ENCODE data around the gene BNC1.

Gene BNC1

GRCh38 chr15:83215306-83215705 is 69.2 kb downstream of the BNC1 start:
- Histone ChIP-seq H3K9me3 (ENCODE audit: control insufficient read depth, low read length) (no peaks in the 10 kb centered on the region), H3K36me3 (ENCODE audit: control insufficient read depth, insufficient read depth, low read length) (no peaks in the 10 kb centered on the region), H3K27me3 (ENCODE audit: control insufficient read depth, insufficient read depth, low read length, poor library complexity, severe bottlenecking) (no peaks in the 10 kb centered on the region), H3K4me1 (ENCODE audit: control insufficient read depth, insufficient read depth, low read length) (no peaks in the 10 kb centered on the region), H3K4me3 (ENCODE audit: insufficient read depth, low read depth, low read length) (no peak overlapping the region), H3K27ac (ENCODE audit: insufficient read depth, low read depth, low read length, poor library complexity, severe bottlenecking) (no peak overlapping the region)
- 96 to 100% methylated on average over 2 of the region's 2 CpGs for WGBS, 2 experiments

DNA sequence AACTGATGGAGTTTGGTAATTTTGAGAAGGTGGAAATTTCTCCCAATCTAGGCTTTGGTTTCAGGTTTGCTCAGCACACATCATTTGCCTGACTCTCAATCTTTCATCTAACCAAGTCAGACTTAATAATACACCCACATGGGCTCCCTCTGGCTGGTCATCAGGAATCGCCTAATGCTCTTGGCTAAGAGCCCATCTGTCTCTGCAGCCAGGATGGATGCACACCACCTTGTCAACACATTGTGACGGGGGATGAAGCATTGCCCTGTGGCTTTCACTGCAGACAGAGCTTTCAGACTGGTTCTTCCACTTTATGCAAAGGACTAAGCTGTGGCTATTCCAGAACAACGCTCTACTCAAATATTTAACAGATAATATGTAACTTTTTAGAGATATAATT is 73.8 kb downstream of the BNC1 start:
- WGBS, 2 experiments, result 79 to 84% methylated on average over 2 of the region's 3 CpGs
- Histone ChIP-seq H3K9me3 (ENCODE audit: control insufficient read depth, low read length) (no peaks in the 10 kb centered on the region), H3K27me3 (ENCODE audit: control insufficient read depth, insufficient read depth, low read length, poor library complexity, severe bottlenecking) (no peaks in the 10 kb centered on the region)

GRCh38 chr15:83209333-83209732 is 75.1 kb downstream of the BNC1 start:
- no peak overlapping the region for H3K4me3 ChIP-seq (ENCODE audit: insufficient read depth, low read depth, low read length)
- 62 to 66% methylated on average over 5 of the region's 5 CpGs for WGBS, 2 experiments

More for the DNA sequence above, 73.8 kb downstream of the BNC1 start:
- Histone ChIP-seq H3K4me1 (ENCODE audit: control insufficient read depth, insufficient read depth, low read length) (peaks cover 3% of the 10 kb centered on the region), H3K36me3 (ENCODE audit: control insufficient read depth, insufficient read depth, low read length) (no peaks in the 10 kb centered on the region), H3K4me3 (ENCODE audit: insufficient read depth, low read depth, low read length) (no peak overlapping the region), H3K27ac (ENCODE audit: insufficient read depth, low read depth, low read length, poor library complexity, severe bottlenecking) (no peak overlapping the region)

DNA sequence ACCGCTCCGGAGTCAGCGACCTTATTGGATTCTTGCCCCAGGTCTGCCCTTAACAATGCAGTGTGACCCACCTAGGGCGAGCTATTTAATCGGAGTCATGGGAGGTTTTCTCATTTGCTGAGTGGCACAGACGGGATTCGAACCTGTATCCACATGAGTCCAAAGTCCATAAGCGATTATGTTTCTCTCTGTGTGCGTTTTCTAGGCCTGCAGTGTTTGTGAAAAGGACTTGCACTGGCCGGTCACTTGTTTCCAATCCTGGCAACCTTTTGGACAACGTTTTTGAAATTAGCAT is 76.2 kb downstream of the BNC1 start:
- Histone ChIP-seq H3K27me3 (ENCODE audit: control insufficient read depth, insufficient read depth, low read length, poor library complexity, severe bottlenecking) (no peaks in the 10 kb centered on the region), H3K36me3 (ENCODE audit: control insufficient read depth, insufficient read depth, low read length) (no peaks in the 10 kb centered on the region), H3K27ac (ENCODE audit: insufficient read depth, low read depth, low read length, poor library complexity, severe bottlenecking) (peak overlapping the region; percentile 90), H3K4me1 (ENCODE audit: control insufficient read depth, insufficient read depth, low read length) (peaks cover 15% of the 10 kb centered on the region), H3K9me3 (ENCODE audit: control insufficient read depth, low read length) (no peaks in the 10 kb centered on the region), H3K4me3 (ENCODE audit: insufficient read depth, low read depth, low read length) (peak overlapping the region; percentile 85)
- 16 to 17% methylated on average over 11 of the region's 11 CpGs for WGBS, 2 experiments

More at GRCh38 chr15:83209333-83209732, 75.1 kb downstream of the BNC1 start:
- H3K36me3 ChIP-seq (ENCODE audit: control insufficient read depth, insufficient read depth, low read length), result no peaks in the 10 kb centered on the region
- H3K4me1 ChIP-seq (ENCODE audit: control insufficient read depth, insufficient read depth, low read length), result peaks cover 15% of the 10 kb centered on the region
- no peak overlapping the region for H3K27ac ChIP-seq (ENCODE audit: insufficient read depth, low read depth, low read length, poor library complexity, severe bottlenecking)
- H3K9me3 ChIP-seq (ENCODE audit: control insufficient read depth, low read length), result no peaks in the 10 kb centered on the region
- no peaks in the 10 kb centered on the region for H3K27me3 ChIP-seq (ENCODE audit: control insufficient read depth, insufficient read depth, low read length, poor library complexity, severe bottlenecking)

- peaks cover 15% of the 10 kb centered on the region for H3K4me1 ChIP-seq (ENCODE audit: control insufficient read depth, insufficient read depth, low read length)
- no peaks in the 10 kb centered on the region for H3K9me3 ChIP-seq (ENCODE audit: control insufficient read depth, low read length)
Measured at GRCh38 chr15:83207660-83208366, 76.7 kb downstream of the BNC1 start, which contains the start of gene HDGFL3. TSS of gene HDGFL3 (minus strand) at chr15:83207823. CDS start at chr15:83207414, 409 bp downstream.

DNA sequence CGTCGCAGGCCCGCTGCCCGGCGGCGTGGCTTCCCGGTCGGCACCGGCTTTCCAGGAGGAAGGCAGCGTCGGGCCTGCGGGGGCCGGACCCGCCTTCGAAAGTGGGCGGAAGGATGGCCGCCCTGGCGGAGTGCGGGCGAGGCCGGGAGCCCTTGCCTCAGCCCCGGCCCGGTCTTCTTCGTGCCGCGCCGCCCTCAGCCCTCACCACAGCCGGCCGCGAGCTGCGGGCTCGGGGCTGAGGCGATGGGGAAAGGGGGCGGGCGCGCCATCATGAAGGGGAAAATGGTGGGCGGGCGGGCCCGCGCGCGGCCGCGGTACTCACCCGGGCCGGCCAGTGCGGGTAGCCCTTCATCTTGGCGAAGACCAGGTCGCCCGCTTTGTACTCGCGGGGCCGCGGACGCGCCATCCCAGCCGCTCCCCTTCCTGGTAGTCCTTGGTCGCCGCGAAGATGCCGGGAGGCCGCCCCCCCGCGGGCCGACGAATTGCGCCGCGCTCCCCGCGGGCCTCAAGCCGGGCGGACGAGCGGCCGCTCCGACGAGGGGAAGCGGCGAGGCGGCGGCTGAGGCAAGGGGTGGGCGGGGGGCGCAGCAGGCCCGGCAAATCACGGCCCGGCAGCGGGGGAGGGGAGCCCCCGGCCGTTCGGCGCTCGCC is 77.3 kb downstream of the BNC1 start:
- Histone ChIP-seq H3K27me3 (ENCODE audit: control insufficient read depth, insufficient read depth, low read length, poor library complexity, severe bottlenecking) (no peaks in the 10 kb centered on the region), H3K4me1 (ENCODE audit: control insufficient read depth, insufficient read depth, low read length) (peaks cover 15% of the 10 kb centered on the region), H3K36me3 (ENCODE audit: control insufficient read depth, insufficient read depth, low read length) (no peaks in the 10 kb centered on the region), H3K4me3 (ENCODE audit: insufficient read depth, low read depth, low read length) (peak overlapping the region; percentile 85), H3K27ac (ENCODE audit: insufficient read depth, low read depth, low read length, poor library complexity, severe bottlenecking) (peak overlapping the region; percentile 3), H3K9me3 (ENCODE audit: control insufficient read depth, low read length) (no peaks in the 10 kb centered on the region)
- 0% methylated on average over 93 of the region's 93 CpGs for WGBS, 2 experiments

More at GRCh38 chr15:83207660-83208366, 76.7 kb downstream of the BNC1 start, which contains the start of gene HDGFL3:
- WGBS, 2 experiments, result 0% methylated on average over 88 to 92 of the region's 94 CpGs
- H3K36me3 ChIP-seq (ENCODE audit: control insufficient read depth, insufficient read depth, low read length), result no peaks in the 10 kb centered on the region
- H3K27ac ChIP-seq (ENCODE audit: insufficient read depth, low read depth, low read length, poor library complexity, severe bottlenecking), result peak within 1 kb of the TSS; percentile 90
- H3K4me3 ChIP-seq (ENCODE audit: insufficient read depth, low read depth, low read length), result peak within 1 kb of the TSS; percentile 85
- no peaks in the 10 kb centered on the region for H3K27me3 ChIP-seq (ENCODE audit: control insufficient read depth, insufficient read depth, low read length, poor library complexity, severe bottlenecking)

GRCh38 chr15:83206526-83207008 is 77.9 kb downstream of the BNC1 start:
- H3K27ac ChIP-seq (ENCODE audit: insufficient read depth, low read depth, low read length, poor library complexity, severe bottlenecking), result no peak overlapping the region
- H3K4me3 ChIP-seq (ENCODE audit: insufficient read depth, low read depth, low read length), result peak overlapping the region; percentile 85
- H3K27me3 ChIP-seq (ENCODE audit: control insufficient read depth, insufficient read depth, low read length, poor library complexity, severe bottlenecking), result no peaks in the 10 kb centered on the region
- no peaks in the 10 kb centered on the region for H3K9me3 ChIP-seq (ENCODE audit: control insufficient read depth, low read length)
- whole genome bisulfite sequencing, 2 experiments, result 0% methylated on average over 25 of the region's 25 CpGs
- H3K4me1 ChIP-seq (ENCODE audit: control insufficient read depth, insufficient read depth, low read length), result peaks cover 15% of the 10 kb centered on the region
- no peaks in the 10 kb centered on the region for H3K36me3 ChIP-seq (ENCODE audit: control insufficient read depth, insufficient read depth, low read length)

All from ectodermal cell (in vitro differentiated cells).